Lung (tissue), 12 donors: Measurements from ENCODE around the gene HOXA6. TPM values are rescaled to one million over a fixed set of nuclear protein-coding genes. Genes with fewer than 3 reads are reported as not detected.
A peak's percentile ranks its signal among the peaks of the same experiment; 100 is the strongest.

Experiments used
- ATAC-seq: fragments of 200-7000 bp; cut with Tn5 transposase; one replicate; pipeline ENCODE4 v1.9.1; 2020; ENCODE audit warnings: moderate number of reproducible peaks; ENCODE audit not compliant: insufficient read depth, low FRiP score
- DNase-seq, 3 donors: peaks; one replicate each; pipeline ENCODE4 v3.0.0-alpha.2; 2013 to 2017
- H3K27ac ChIP-seq, 2 donors: one replicate each; pipeline ENCODE4 v1.5.1; 2013; ENCODE audit warnings: mild to moderate bottlenecking in 2 of 2, moderate library complexity in 2 of 2, control low read depth in 1 of 2, inconsistent platforms in 1 of 2, low read depth in 1 of 2, low read length in 1 of 2
- H3K27me3 ChIP-seq, 3 donors: one replicate each; pipeline ENCODE4 v1.5.1; 2013; ENCODE audit warnings: low read length in 2 of 3; ENCODE audit not compliant: control insufficient read depth in 3 of 3, insufficient read depth in 3 of 3
- H3K36me3 ChIP-seq, 4 donors: one replicate each; pipeline ENCODE4 v1.5.1; 2013; ENCODE audit warnings: low read length in 4 of 4, mild to moderate bottlenecking in 1 of 4, moderate library complexity in 1 of 4; ENCODE audit not compliant: control insufficient read depth in 4 of 4, insufficient read depth in 4 of 4
- H3K4me1 ChIP-seq, 5 donors: one replicate each; pipeline ENCODE4 v1.5.1; 2013; ENCODE audit warnings: low read length in 5 of 5, mild to moderate bottlenecking in 2 of 5, moderate library complexity in 1 of 5; ENCODE audit not compliant: control insufficient read depth in 5 of 5, insufficient read depth in 5 of 5
- H3K4me3 ChIP-seq: one replicate; pipeline ENCODE4 v1.5.1; 2013; ENCODE audit warnings: mild to moderate bottlenecking, control low read depth, moderate library complexity
- H3K9ac ChIP-seq, 2 donors: one replicate each; pipeline ENCODE4 v1.5.1; 2013; ENCODE audit warnings: low read length in 2 of 2, control low read depth in 1 of 2; ENCODE audit not compliant: insufficient read depth in 1 of 2
- H3K9me3 ChIP-seq, 4 donors: one replicate each; pipeline ENCODE4 v1.5.1; 2013; ENCODE audit warnings: low read length in 3 of 4, mild to moderate bottlenecking in 1 of 4, moderate library complexity in 1 of 4; ENCODE audit not compliant: control insufficient read depth in 4 of 4, insufficient read depth in 3 of 4
- CTCF ChIP-seq: IDR thresholded peaks from 2 replicates; pipeline ENCODE4 v1.5.1; 2012; ENCODE audit warnings: mild to moderate bottlenecking; ENCODE audit errors: control extremely low read depth, extremely low read depth
- WGBS, 2 donors: extraction: QIAGEN DNeasy Blood & Tissue Kit; methylation state at CpG; one replicate each; pipeline ENCODE4 v1.1.7; 2013; 5-methylcytosine and 5-hydroxymethylcytosine counted together
- polyA plus RNA-seq, 2 donors: library from polyadenylated mRNA; stranded (reverse); fragments of 200-250 nt; gene quantifications; one replicate each; pipeline ENCODE4 v1.2.1, GENCODE V29; 2013
- total RNA-seq, 2 donors: library from RNA; depleted of rRNA in 1 of 2; stranded (reverse); fragments of >200 nt in 1 of 2; gene quantifications; one replicate each; pipeline ENCODE4 v1.2.1, GENCODE V29; 2014 to 2021
- donor health status: control.
- donor health status: control.
- donor health status: Bipolar disorder and iron deficiency.
- donor health status: healthy.
- donor health status: DM: yes; HTN: yes; CAD: no.

HOXA6 gene
- total and polyA plus RNA-seq, 4 donors: 0.49 to 7.7 (median 2.8) TPM

DNA sequence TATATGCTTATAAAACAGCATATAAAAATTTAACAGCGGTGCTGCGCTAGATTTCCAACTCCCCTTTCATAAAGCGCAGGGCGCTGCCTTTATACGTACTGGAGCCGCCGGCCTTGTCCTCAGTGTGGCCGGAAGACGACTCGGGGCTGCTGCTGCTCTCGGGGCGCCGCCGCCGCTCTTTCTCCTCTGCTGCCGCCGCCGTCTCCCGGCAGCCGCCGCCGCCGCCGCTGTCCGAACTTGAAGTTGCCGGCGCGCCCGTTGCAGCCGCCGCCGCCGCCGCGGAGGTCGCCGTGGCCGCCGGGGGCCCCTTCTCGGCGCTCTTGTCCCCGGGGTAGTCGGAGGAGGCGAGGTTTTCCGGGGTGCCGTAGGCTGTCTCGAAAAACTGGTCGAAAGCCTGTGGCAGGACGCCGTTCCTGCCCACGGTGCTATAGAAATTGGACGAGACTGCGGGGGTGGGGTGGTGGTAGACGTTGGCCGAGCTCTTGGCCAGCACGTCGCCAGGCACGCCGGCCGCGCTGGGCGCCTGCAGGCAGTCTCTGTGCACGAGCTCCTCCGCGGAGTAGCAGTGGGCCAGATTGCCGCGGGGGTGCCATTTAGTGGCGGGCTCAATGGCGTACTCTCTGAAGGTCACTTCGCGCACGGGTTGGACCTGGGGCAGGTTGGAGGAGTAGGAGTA, 36.9 kb upstream of the HOXA6 start:
- Histone ChIP-seq H3K27me3 (peaks cover 0 to 97% (median 88%) of the 10 kb centered on the region in 3 donors), H3K9ac (no peak overlapping the region), H3K27ac (no peak overlapping the region), H3K36me3 (no peaks in the 10 kb centered on the region), H3K4me3 (no peak overlapping the region), H3K9me3 (peaks cover 0 to 13% (median 0%) of the 10 kb centered on the region in 4 donors), H3K4me1 (peaks cover 0 to 27% (median 20%) of the 10 kb centered on the region in 5 donors)
- DNase-seq (peak; percentile 65 to 74 (median 65)), ATAC-seq (no peak)
- no peak for TF ChIP-seq CTCF
- 2 to 3% methylated on average over 72 of the region's 72 CpGs for WGBS, 2 donors

DNA sequence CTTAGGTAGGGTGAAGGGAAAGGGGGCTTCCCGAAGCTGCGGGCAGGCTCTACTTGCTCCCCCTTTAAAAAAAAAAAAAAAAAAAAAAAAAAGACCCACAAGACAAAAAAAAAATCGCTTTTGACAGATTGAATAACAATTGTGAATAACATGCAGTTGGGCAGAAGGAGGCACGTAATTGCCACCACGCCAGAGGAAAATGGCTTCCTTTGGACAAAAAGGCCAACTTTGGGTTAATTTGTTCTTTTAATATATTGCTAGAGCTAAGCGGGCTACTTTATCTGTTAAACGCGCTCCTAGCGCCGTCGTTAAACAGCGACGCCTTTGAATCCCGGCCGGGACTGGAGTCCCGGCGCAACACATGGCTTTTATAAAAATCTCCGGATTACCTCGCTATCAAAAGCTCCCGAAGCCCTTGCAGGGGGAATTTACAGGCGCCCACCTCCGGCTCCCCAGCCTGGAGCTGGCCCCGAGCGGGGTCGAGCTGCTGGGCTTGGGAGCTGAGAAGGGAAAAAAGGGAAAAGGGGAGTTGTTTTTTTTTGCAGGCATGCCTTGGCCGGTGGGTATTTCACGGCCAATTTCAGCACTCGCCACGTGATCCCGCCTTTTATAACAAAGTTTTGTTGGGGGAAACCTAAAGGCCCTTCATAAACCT, 36.2 kb upstream of the HOXA6 start:
- ATAC-seq: no peak
- H3K4me3 ChIP-seq: no peak overlapping the region
- H3K4me1 ChIP-seq: peaks cover 0 to 25% (median 18%) of the 10 kb centered on the region in 5 donors
- no peak overlapping the region for H3K27ac ChIP-seq
- H3K9me3 ChIP-seq: peaks cover 0 to 11% (median 0%) of the 10 kb centered on the region in 4 donors
- H3K36me3 ChIP-seq: no peaks in the 10 kb centered on the region
- no peak for TF ChIP-seq CTCF
- H3K27me3 ChIP-seq: peaks cover 0 to 97% (median 88%) of the 10 kb centered on the region in 3 donors
- H3K9ac ChIP-seq: no peak overlapping the region
- DNase-seq: peak in 1 of 3 donors; percentile 59
- WGBS, 2 donors: 3 to 8% methylated on average over 30 of the region's 30 CpGs

GRCh38 chr7:27182861-27183681, 35.5 kb upstream of the HOXA6 start:
- no peak for ATAC-seq
- TF ChIP-seq CTCF: no peak
- Histone ChIP-seq H3K4me3 (no peak overlapping the region), H3K36me3 (no peaks in the 10 kb centered on the region), H3K9me3 (peaks cover 0 to 11% (median 0%) of the 10 kb centered on the region in 4 donors), H3K27me3 (peaks cover 0 to 97% (median 89%) of the 10 kb centered on the region in 3 donors), H3K4me1 (peaks cover 0 to 19% (median 17%) of the 10 kb centered on the region in 5 donors), H3K27ac (no peak overlapping the region), H3K9ac (no peak overlapping the region)
- 12 to 15% methylated on average over 39 of the region's 39 CpGs for WGBS, 2 donors
- DNase-seq: peak in 1 of 3 donors; percentile 36
